H1 (cell line): ENCODE measurements around the gene CRP. TPM values are rescaled to one million over a fixed set of nuclear protein-coding genes. Genes with fewer than 3 reads are reported as not detected.

Experiments
- CTCF ChIA-PET: fragments of 300-600 bp; sonication (Branson Sonifier 250); formaldehyde crosslinking; loops from one replicate; lab custom pipeline; 2021; ENCODE audit not compliant: partially characterized antibody; lab: Charles Lee
- POLR2A ChIA-PET: fragments of 300-600 bp; sonication (Branson Sonifier 250); formaldehyde crosslinking; loops from one replicate; lab custom pipeline; 2021; ENCODE audit warnings: inconsistent platforms; ENCODE audit not compliant: partially characterized antibody; lab: Charles Lee
- DNase-seq, 2 experiments: peaks; one replicate each; pipeline versions ENCODE4 v3.0.0 to v3.0.0-alpha.2; 2010 to 2022; ENCODE audit warnings: low spot score in 2 of 2, low read depth in 1 of 2, mixed read lengths in 1 of 2
- FAIRE-seq: peaks from 2 replicates; lab custom pipeline; 2011; peaks lifted over from hg19 to GRCh38; lab: Jason Lieb, UNC
- H2AFZ ChIP-seq: 2 replicates; pipeline ENCODE4 v1.8.1; 2012; ENCODE audit warnings: low read length, inconsistent platforms
- H2AK5ac ChIP-seq: 2 replicates; pipeline ENCODE4 v1.6.1; 2013; ENCODE audit warnings: low read depth, low read length
- H2BK120ac ChIP-seq: replicated peaks from 2 replicates; pipeline ENCODE3; 2013; ENCODE audit warnings: low read depth, low read length, inconsistent platforms
- H2BK12ac ChIP-seq: 2 replicates; pipeline ENCODE4 v1.6.1; 2013; ENCODE audit warnings: low read depth, low read length
- H2BK15ac ChIP-seq: 2 replicates; pipeline ENCODE4 v1.6.1; 2013; ENCODE audit warnings: low read length
- H2BK20ac ChIP-seq: 2 replicates; pipeline ENCODE4 v1.6.1; 2013; ENCODE audit warnings: low read length
- H2BK5ac ChIP-seq: 2 replicates; pipeline ENCODE4 v1.6.1; 2013; ENCODE audit warnings: low read depth, low read length
- H3K14ac ChIP-seq: 2 replicates; pipeline ENCODE4 v1.6.1; 2013; ENCODE audit warnings: inconsistent platforms; ENCODE audit not compliant: insufficient read length
- H3K18ac ChIP-seq: 2 replicates; pipeline ENCODE4 v1.6.1; 2013; ENCODE audit warnings: low read length; ENCODE audit errors: extremely low read depth
- H3K23ac ChIP-seq: 2 replicates; pipeline ENCODE4 v1.6.1; 2013; ENCODE audit warnings: inconsistent platforms; ENCODE audit not compliant: insufficient read length
- H3K23me2 ChIP-seq: 2 replicates; pipeline ENCODE4 v1.6.1; 2013; ENCODE audit warnings: low read depth, low read length
- H3K27ac ChIP-seq: 2 replicates; pipeline ENCODE4 v1.6.1; 2011; ENCODE audit warnings: low read depth, low read length, inconsistent platforms
- H3K27me3 ChIP-seq, 4 experiments: replicated peaks in 1 of 4; 1 replicate in 1 of 4; 2 replicates in 3 of 4; pipeline versions ENCODE4 v1.6.1 to v1.8.1; 2011 to 2013; ENCODE audit warnings: low read length in 3 of 4, mild to moderate bottlenecking in 3 of 4, inconsistent platforms in 2 of 4, mixed read lengths in 2 of 4, moderate library complexity in 1 of 4; ENCODE audit not compliant: control insufficient read depth in 3 of 4, insufficient read depth in 3 of 4; ENCODE audit errors: extremely low read depth in 1 of 4
- H3K36me3 ChIP-seq, 4 experiments: 2 replicates each; pipeline versions ENCODE4 v1.6.1 to v1.8.1; 2011 to 2013; ENCODE audit warnings: mild to moderate bottlenecking in 4 of 4, low read length in 3 of 4, moderate library complexity in 2 of 4, control low read depth in 1 of 4, inconsistent platforms in 1 of 4; ENCODE audit not compliant: insufficient read depth in 4 of 4, control insufficient read depth in 2 of 4
- H3K4ac ChIP-seq: replicated peaks from 2 replicates; pipeline ENCODE3; 2013; ENCODE audit warnings: low read length, low read depth, mixed read lengths, inconsistent platforms; ENCODE audit not compliant: insufficient read length
- H3K4me1 ChIP-seq, 4 experiments: replicated peaks in 1 of 4; 1 replicate in 1 of 4; 2 replicates in 3 of 4; pipeline versions ENCODE4 v1.6.1 to v1.8.1; 2011 to 2013; ENCODE audit warnings: low read length in 3 of 4, inconsistent platforms in 2 of 4, mixed read lengths in 1 of 4; ENCODE audit not compliant: insufficient read depth in 4 of 4, control insufficient read depth in 3 of 4
- H3K4me2 ChIP-seq, 2 experiments: 2 replicates each; pipeline versions ENCODE4 v1.6.1 to v1.8.1; 2011 to 2013; ENCODE audit warnings: low read depth in 2 of 2, low read length in 2 of 2, control low read depth in 1 of 2, inconsistent platforms in 1 of 2, mild to moderate bottlenecking in 1 of 2; ENCODE audit not compliant: insufficient read depth in 1 of 2
- H3K4me3 ChIP-seq, 4 experiments: fragments of 200-600, 300-600 bp in 1 of 4; sonication (generic), shearing (Covaris generic), sonication (Bioruptor Twin) in 1 of 4; 2 replicates each; pipeline versions ENCODE4 v1.5.1 to v1.8.1; 2011 to 2016; ENCODE audit warnings: low read length in 4 of 4, low read depth in 3 of 4, control low read depth in 2 of 4, inconsistent platforms in 2 of 4, mild to moderate bottlenecking in 2 of 4, mixed read lengths in 1 of 4, moderate library complexity in 1 of 4; ENCODE audit not compliant: insufficient read depth in 2 of 4; ENCODE audit errors: extremely low read depth in 1 of 4
- H3K56ac ChIP-seq: replicated peaks from 2 replicates; pipeline ENCODE3; 2013; ENCODE audit warnings: low read depth, mild to moderate bottlenecking, mixed read lengths, low read length, inconsistent platforms; ENCODE audit not compliant: insufficient read length
- H3K79me1 ChIP-seq: 2 replicates; pipeline ENCODE4 v1.6.1; 2013; ENCODE audit warnings: low read depth, low read length, control low read depth
- H3K79me2 ChIP-seq, 2 experiments: 2 replicates each; pipeline versions ENCODE4 v1.6.1 to v1.8.1; 2012 to 2013; ENCODE audit warnings: low read length in 2 of 2, mild to moderate bottlenecking in 2 of 2, inconsistent platforms in 1 of 2; ENCODE audit not compliant: insufficient read depth in 2 of 2, control insufficient read depth in 1 of 2
- H3K9ac ChIP-seq, 4 experiments: replicated peaks in 1 of 4; 1 replicate in 1 of 4; 2 replicates in 3 of 4; pipeline versions ENCODE4 v1.6.1 to v1.8.1; 2011 to 2013; ENCODE audit warnings: low read depth in 3 of 4, low read length in 3 of 4, control low read depth in 2 of 4, mild to moderate bottlenecking in 2 of 4, moderate library complexity in 2 of 4, inconsistent platforms in 1 of 4; ENCODE audit errors: extremely low read depth in 1 of 4
- H3K9me3 ChIP-seq, 2 experiments: 2 replicates each; pipeline versions ENCODE4 v1.6.1 to v1.8.1; 2012 to 2013; ENCODE audit warnings: mild to moderate bottlenecking in 2 of 2, moderate library complexity in 2 of 2, control low read depth in 1 of 2, inconsistent platforms in 1 of 2, low read depth in 1 of 2, low read length in 1 of 2, mixed read lengths in 1 of 2; ENCODE audit not compliant: insufficient read depth in 2 of 2
- H4K20me1 ChIP-seq, 2 experiments: replicated peaks in 1 of 2; 2 replicates each; pipeline versions ENCODE3 to v1.8.1; 2011 to 2013; ENCODE audit warnings: inconsistent platforms in 2 of 2, low read length in 2 of 2, mild to moderate bottlenecking in 1 of 2; ENCODE audit not compliant: insufficient read depth in 2 of 2, control insufficient read depth in 1 of 2
- H4K5ac ChIP-seq: 2 replicates; pipeline ENCODE4 v1.6.1; 2013; ENCODE audit warnings: low read length, low read depth, mixed read lengths, inconsistent platforms; ENCODE audit not compliant: insufficient read length
- H4K8ac ChIP-seq: 2 replicates; pipeline ENCODE4 v1.8.0; 2013; ENCODE audit warnings: mild to moderate bottlenecking, moderate library complexity, low read length, inconsistent platforms; ENCODE audit not compliant: insufficient read depth; ENCODE audit errors: extremely low read depth
- H4K91ac ChIP-seq: replicated peaks from 2 replicates; pipeline ENCODE3; 2013; ENCODE audit warnings: low read length, mixed read lengths, inconsistent platforms; ENCODE audit not compliant: insufficient read length
- JUND ChIP-seq: IDR thresholded peaks from 2 replicates; pipeline ENCODE4 v1.6.1; 2011; ENCODE audit warnings: mild to moderate bottlenecking, improper control_type of control experiment, low read length
- WGBS, 2 experiments: shearing (Covaris generic) in 1 of 2; methylation state at CpG; one replicate each; pipeline versions ENCODE4 v1.1.6 to v1.1.7; 2013 to 2015; ENCODE audit warnings: low lambda C conversion rate in 2 of 2, mixed read lengths in 2 of 2, inconsistent platforms in 1 of 2, low coverage in 1 of 2, missing lambda C conversion rate in 1 of 2; ENCODE audit not compliant: insufficient replicate concordance in 2 of 2, insufficient coverage in 1 of 2, insufficient read length in 1 of 2; ENCODE audit errors: extremely low coverage in 1 of 2, missing lambda C conversion rate in 1 of 2; 5-methylcytosine and 5-hydroxymethylcytosine counted together
- polyA plus RNA-seq, 7 experiments: library from polyadenylated mRNA; depleted of rRNA in 3 of 7; stranded (reverse) in 5 of 7; unstranded in 2 of 7; fragments of >200 nt in 5 of 7; fragments of 200-250 nt in 2 of 7; gene quantifications; 1 replicate in 5 of 7; 2 replicates in 1 of 7; 4 replicates in 1 of 7; pipeline versions ENCODE4 v1.2.1 to v1.2.3, GENCODE V29; 2011 to 2013; ENCODE audit warnings: missing spikeins in 2 of 7, mixed read lengths in 2 of 7
- total RNA-seq: library from RNA; stranded (reverse); fragmentation: NEBNext Ultra II Directional; extraction: Animal tissue kit (Norgen Biotek cat#: 25700); gene quantifications from 2 replicates; pipeline ENCODE4 v1.2.1, GENCODE V29; 2021

The CRP gene
- total and polyA plus RNA-seq, 2 of the 8 experiments (the other 6 are each of a cell fraction or from before 2014, with no cell fraction given), result not detected

DNA sequence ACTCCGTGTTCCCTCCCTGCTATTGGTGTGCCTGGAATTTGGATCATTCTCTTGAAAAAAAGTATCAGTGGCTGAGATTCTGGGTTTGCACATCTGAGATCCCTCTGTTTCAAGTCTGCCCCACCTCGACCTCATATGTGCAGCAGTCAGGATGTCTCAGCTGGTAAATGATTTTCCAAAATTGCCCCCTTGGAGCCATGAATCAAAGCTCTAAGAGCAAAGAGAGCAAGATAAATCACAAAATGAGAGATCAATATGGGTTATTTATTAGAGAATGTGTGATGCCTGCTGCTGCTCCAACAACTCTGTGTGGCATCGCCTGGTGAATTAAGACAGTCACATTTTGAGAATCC lies 8.5 kb downstream of the CRP start:
- no peak overlapping the region for H2AK5ac ChIP-seq

More for the DNA sequence above, 8.5 kb downstream of the CRP start:
- H4K5ac ChIP-seq, result no peak overlapping the region
- H2BK12ac ChIP-seq, result no peak overlapping the region
- no peak overlapping the region for H3K23ac ChIP-seq
- no peak overlapping the region for H3K4me2 ChIP-seq
- no peak overlapping the region for H3K14ac ChIP-seq
- no peak overlapping the region for H3K18ac ChIP-seq
- H3K36me3 ChIP-seq, result no peaks in the 10 kb centered on the region
- no peak for FAIRE-seq
- H3K9me3 ChIP-seq, result peaks cover 30 to 74% of the 10 kb centered on the region in 2 experiments
- ChIA-PET POLR2A (no interaction called here), CTCF (no interaction called here)
- WGBS, 2 experiments, result 63% methylated on average over 3 of the region's 3 CpGs; no CpG with 5 or more reads in 1 of the 2 experiments
- H3K27me3 ChIP-seq, result no peaks in the 10 kb centered on the region; a peak in 1 of 7 replicates
- H3K79me2 ChIP-seq, result no peaks in the 10 kb centered on the region
- H2BK5ac ChIP-seq, result no peak overlapping the region
- no peak overlapping the region for H2BK20ac ChIP-seq
- no peak overlapping the region for H4K8ac ChIP-seq
- no peak overlapping the region for H2AFZ ChIP-seq
- H3K4me1 ChIP-seq, result no peaks in the 10 kb centered on the region
- H3K4ac ChIP-seq, result no peak overlapping the region
- H2BK15ac ChIP-seq, result no peak overlapping the region
- no peak overlapping the region for H4K91ac ChIP-seq
- no peak overlapping the region for H3K27ac ChIP-seq
- H3K9ac ChIP-seq, result no peak overlapping the region
- no peaks in the 10 kb centered on the region; the same call in 1 of the 2 replicates for H3K23me2 ChIP-seq
- H3K79me1 ChIP-seq, result no peaks in the 10 kb centered on the region
- no peak overlapping the region for H3K56ac ChIP-seq
- no peaks in the 10 kb centered on the region for H4K20me1 ChIP-seq
- no peak overlapping the region for H2BK120ac ChIP-seq
- no peak for TF ChIP-seq JUND
- TF ChIP-seq, all 59 proteins: peak for 0
- DNase-seq, result no peak
- H3K4me3 ChIP-seq, result no peak overlapping the region
